ENCODE measurements around the gene BMPER. TPM values are rescaled to one million over a fixed set of nuclear protein-coding genes. Genes with fewer than 3 reads are reported as not detected.

BMPER gene
- polyA plus RNA-seq, 1 donor from 2014 or later = 2.1 TPM

GRCh38 chr7:33900501-33900900 is 4.8 kb upstream of the BMPER start:
- Histone ChIP-seq H3K4me3 (ENCODE audit: low read length) (no peak overlapping the region), H3F3A (ENCODE audit: insufficient read depth, low read length, poor library complexity, severe bottlenecking) (no peaks in the 10 kb centered on the region), H3K9me3 (ENCODE audit: low read length) (no peaks in the 10 kb centered on the region), H3K9ac (ENCODE audit: low read length) (no peak overlapping the region), H3K36me3 (ENCODE audit: insufficient read depth, low read length) (no peaks in the 10 kb centered on the region), H3K27me3 (ENCODE audit: insufficient read depth, low read depth, low read length) (peaks cover 24% of the 10 kb centered on the region), H4K20me1 (ENCODE audit: insufficient read depth) (no peaks in the 10 kb centered on the region), H3K4me2 (ENCODE audit: low read length) (no peak overlapping the region), H3K27ac (ENCODE audit: low read length) (no peak overlapping the region), H2AFZ (ENCODE audit: low read depth, low read length) (no peak overlapping the region), H3K9me2 (ENCODE audit: insufficient read depth, low read length) (no peaks in the 10 kb centered on the region), H3K79me2 (replicated peaks; ENCODE audit: insufficient read depth, low read length) (no peaks in the 10 kb centered on the region)
- TF ChIP-seq RAD21 (conservative IDR thresholded peaks at IDR 0.05) (no peak), SMC3 (conservative IDR thresholded peaks at IDR 0.05; ENCODE audit: poor library complexity) (no peak), EP300 (conservative IDR thresholded peaks at IDR 0.05; ENCODE audit: poor library complexity, severe bottlenecking) (no peak), TAF1 (IDR thresholded peaks at IDR 0.05; ENCODE audit: low read depth) (no peak), MXI1 (conservative IDR thresholded peaks at IDR 0.05; ENCODE audit: poor library complexity, severe bottlenecking) (no peak), EZH2 (IDR thresholded peaks at IDR 0.05; ENCODE audit: borderline replicate concordance, insufficient read depth, low read length, poor library complexity, severe bottlenecking) (no peak), CTCF (IDR thresholded peaks at IDR 0.05; ENCODE audit: poor library complexity, severe bottlenecking) (no peak), POLR2AphosphoS5 (IDR thresholded peaks at IDR 0.05) (no peak), REST (IDR thresholded peaks at IDR 0.05; ENCODE audit: borderline replicate concordance) (no peak)

GRCh38 chr7:33901199-33901598 is 4.1 kb upstream of the BMPER start:
- no peak overlapping the region for H3K9ac ChIP-seq (ENCODE audit: low read length)
- no peak overlapping the region for H3K4me2 ChIP-seq (ENCODE audit: low read length)
- H3K4me3 ChIP-seq (ENCODE audit: low read length) = no peak overlapping the region
- H3F3A ChIP-seq (ENCODE audit: insufficient read depth, low read length, poor library complexity, severe bottlenecking) = peaks cover 5% of the 10 kb centered on the region
- no peak for TF ChIP-seq CTCF (IDR thresholded peaks at IDR 0.05; ENCODE audit: poor library complexity, severe bottlenecking)
- TF ChIP-seq EP300 (conservative IDR thresholded peaks at IDR 0.05; ENCODE audit: poor library complexity, severe bottlenecking) = no peak
- no peak for TF ChIP-seq EZH2 (IDR thresholded peaks at IDR 0.05; ENCODE audit: borderline replicate concordance, insufficient read depth, low read length, poor library complexity, severe bottlenecking)
- TF ChIP-seq RAD21 (conservative IDR thresholded peaks at IDR 0.05) = no peak
- TF ChIP-seq TAF1 (IDR thresholded peaks at IDR 0.05; ENCODE audit: low read depth) = no peak
- H3K9me2 ChIP-seq (ENCODE audit: insufficient read depth, low read length) = no peaks in the 10 kb centered on the region
- no peaks in the 10 kb centered on the region for H3K36me3 ChIP-seq (ENCODE audit: insufficient read depth, low read length)
- H3K27me3 ChIP-seq (ENCODE audit: insufficient read depth, low read depth, low read length) = peaks cover 31% of the 10 kb centered on the region
- no peaks in the 10 kb centered on the region for H3K79me2 ChIP-seq (replicated peaks; ENCODE audit: insufficient read depth, low read length)
- H2AFZ ChIP-seq (ENCODE audit: low read depth, low read length) = no peak overlapping the region
- no peak overlapping the region for H3K27ac ChIP-seq (ENCODE audit: low read length)
- H4K20me1 ChIP-seq (ENCODE audit: insufficient read depth) = no peaks in the 10 kb centered on the region
- no peaks in the 10 kb centered on the region for H3K9me3 ChIP-seq (ENCODE audit: low read length)

Measured in neural cell (in vitro differentiated cells).